ENCODE measurements around the gene FHOD3.

The FHOD3 gene

GRCh38 chr18:36638224-36638623 is 340.7 kb downstream of the FHOD3 start:
- DNase-seq: no peak

- DNase-seq: no peak
Measured at GRCh38 chr18:36640021-36640952, 342.8 kb downstream of the FHOD3 start.

GRCh38 chr18:36643061-36643460 is 345.5 kb downstream of the FHOD3 start:
- no peak for DNase-seq

GRCh38 chr18:36648803-36649202 is 351.3 kb downstream of the FHOD3 start:
- DNase-seq: no peak

- no peak for DNase-seq
Measured at GRCh38 chr18:36649205-36649604, 351.7 kb downstream of the FHOD3 start.

GRCh38 chr18:36650266-36650665 is 352.8 kb downstream of the FHOD3 start:
- no peak for DNase-seq

GRCh38 chr18:36650906-36651305 is 353.4 kb downstream of the FHOD3 start:
- no peak for DNase-seq

GRCh38 chr18:36652503-36652902 is 355.0 kb downstream of the FHOD3 start:
- DNase-seq: no peak

GRCh38 chr18:36653141-36653869 is 355.8 kb downstream of the FHOD3 start:
- DNase-seq: no peak

GRCh38 chr18:36653870-36654269 is 356.4 kb downstream of the FHOD3 start:
- DNase-seq: no peak

- no peak for DNase-seq
Measured at GRCh38 chr18:36655074-36655473, 357.6 kb downstream of the FHOD3 start.

GRCh38 chr18:36655930-36656329 is 358.4 kb downstream of the FHOD3 start:
- no peak for DNase-seq

- DNase-seq: no peak
Measured at GRCh38 chr18:36658611-36659010, 361.1 kb downstream of the FHOD3 start.

- DNase-seq: no peak
Measured at GRCh38 chr18:36660311-36660710, 362.8 kb downstream of the FHOD3 start.

- DNase-seq: no peak
Measured at GRCh38 chr18:36661999-36662398, 364.5 kb downstream of the FHOD3 start.

GRCh38 chr18:36663312-36663711 is 365.8 kb downstream of the FHOD3 start:
- no peak for DNase-seq

GRCh38 chr18:36665952-36666351 is 368.4 kb downstream of the FHOD3 start:
- DNase-seq: no peak

- no peak for DNase-seq
Measured at GRCh38 chr18:36667811-36668210, 370.3 kb downstream of the FHOD3 start.

GRCh38 chr18:36668349-36668748 is 370.8 kb downstream of the FHOD3 start:
- no peak for DNase-seq

GRCh38 chr18:36672437-36673344 is 375.2 kb downstream of the FHOD3 start:
- DNase-seq: no peak

GRCh38 chr18:36673452-36673851 is 375.9 kb downstream of the FHOD3 start:
- no peak for DNase-seq

- DNase-seq: no peak
Measured at GRCh38 chr18:36675076-36675475, 377.6 kb downstream of the FHOD3 start.

- DNase-seq: no peak
Measured at GRCh38 chr18:36675542-36675941, 378.0 kb downstream of the FHOD3 start.

Measured in inflammatory macrophage (primary cell).